Measurements from ENCODE around the gene GNAI2. TPM values are rescaled to one million over a fixed set of nuclear protein-coding genes. Genes with fewer than 3 reads are reported as not detected.
"Not testable (repeated sequence)": the region's sequence is repeated elsewhere in the genome, so short reads cannot be mapped to it uniquely, and the experiment has no call there.

Gene GNAI2
- total RNA-seq, 1 donor = 596 TPM

DNA sequence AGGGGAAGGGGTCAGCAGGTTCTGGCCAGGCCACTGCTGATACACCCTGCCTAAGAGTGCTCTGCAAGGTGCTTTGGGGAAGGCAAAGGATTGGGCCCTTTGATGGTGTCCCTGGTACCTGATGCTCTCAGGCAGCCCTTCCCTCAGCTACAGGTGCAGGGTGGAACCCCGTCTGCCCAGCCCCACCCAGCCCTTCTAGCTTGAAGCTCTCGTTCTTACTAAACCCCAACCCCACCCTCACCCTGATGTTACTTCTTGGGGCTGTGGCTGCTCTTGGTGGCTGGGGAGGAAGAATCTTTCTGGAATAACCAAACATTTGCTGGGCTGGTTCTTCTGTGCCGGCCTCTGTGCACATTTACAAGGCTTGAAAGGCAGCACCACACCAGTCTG lies 6.4 kb downstream of the GNAI2 start:
- DNase-seq (ENCODE audit: low read depth in 2 of 3, low spot score in 2 of 3) = no peak

- peak in 2 of 3 donors; percentile 90 to 97 for DNase-seq (ENCODE audit: low read depth in 2 of 3, low spot score in 2 of 3)
Observed at GRCh38 chr3:50242851-50243542, 7.0 kb downstream of the GNAI2 start.

- DNase-seq (ENCODE audit: low read depth in 2 of 3, low spot score in 2 of 3) = no peak
Observed at GRCh38 chr3:50243543-50243895, 7.5 kb downstream of the GNAI2 start.

DNA sequence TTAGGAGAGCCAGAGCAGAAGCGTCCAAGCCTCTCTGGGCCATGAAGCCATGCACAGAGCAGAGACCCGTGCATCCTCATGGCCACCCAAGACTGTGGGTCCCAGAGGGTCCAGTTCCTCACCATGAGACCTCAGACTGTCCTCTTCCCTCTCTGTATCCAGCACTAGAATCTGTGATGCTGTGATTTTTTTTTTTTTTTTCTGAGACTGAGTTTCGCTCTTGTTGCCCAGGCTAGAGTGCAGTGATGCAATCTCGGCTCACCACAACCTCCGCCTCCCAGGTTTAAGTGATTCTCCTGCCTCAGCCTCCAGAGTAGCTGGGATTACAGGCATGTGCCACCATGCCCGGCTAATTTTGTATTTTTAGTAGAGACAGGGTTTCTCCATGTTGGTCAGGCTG lies 8.8 kb downstream of the GNAI2 start:
- not testable (repeated sequence) for DNase-seq (ENCODE audit: low read depth in 2 of 3, low spot score in 2 of 3)

DNA sequence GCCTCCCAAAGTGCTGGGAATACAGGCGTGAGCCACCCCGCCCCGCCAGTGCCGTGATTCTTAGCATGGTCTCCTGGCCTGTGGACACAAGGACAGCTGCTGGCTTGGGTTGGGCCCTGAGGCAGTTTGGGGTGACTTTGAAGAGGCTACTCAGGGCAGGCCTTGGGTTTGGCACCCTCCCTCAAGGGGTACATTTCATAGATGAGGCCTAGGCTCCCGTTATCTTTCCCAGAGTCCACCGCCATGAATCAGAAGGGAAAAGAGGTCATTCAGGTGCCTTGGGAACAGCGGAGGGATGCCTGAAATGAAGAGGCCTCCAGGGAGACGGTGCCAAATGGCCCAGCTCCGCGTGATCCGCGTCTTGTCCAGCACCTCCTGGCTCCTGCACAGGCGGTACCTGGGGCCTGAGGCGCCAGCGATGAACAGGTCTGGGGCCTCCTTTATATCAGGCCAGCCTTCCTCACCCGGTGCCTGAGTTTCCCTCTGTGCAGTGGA lies 9.3 kb downstream of the GNAI2 start:
- DNase-seq (ENCODE audit: low read depth in 2 of 3, low spot score in 2 of 3) = no peak

GRCh38 chr3:50245831-50246516 lies 10.0 kb downstream of the GNAI2 start:
- DNase-seq (ENCODE audit: low read depth in 2 of 3, low spot score in 2 of 3) = peak; percentile 93 to 96 (median 95)

GRCh38 chr3:50246517-50246954 lies 10.5 kb downstream of the GNAI2 start:
- DNase-seq (ENCODE audit: low read depth in 2 of 3, low spot score in 2 of 3) = peak; percentile 60 to 84 (median 80)

DNA sequence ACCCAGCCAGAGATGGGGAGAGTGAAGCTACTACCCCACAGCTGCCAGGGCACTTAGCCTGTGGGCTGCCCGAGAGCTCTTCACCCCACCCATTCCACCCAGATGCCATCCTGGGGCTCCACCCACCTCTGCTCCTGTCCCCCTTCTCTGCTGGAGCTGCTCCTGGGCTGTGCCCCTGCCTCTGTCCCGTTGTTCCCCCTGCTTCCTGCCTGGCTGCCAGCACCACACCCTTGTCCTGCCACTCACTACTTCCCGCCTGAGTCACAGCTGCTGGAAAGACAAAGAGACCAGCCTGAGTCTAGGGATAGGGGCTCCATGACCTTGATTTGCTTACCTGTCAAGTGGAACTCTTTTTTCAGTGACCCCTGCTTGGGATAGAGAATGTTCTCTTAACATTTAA lies 12.4 kb downstream of the GNAI2 start:
- DNase-seq (ENCODE audit: low read depth in 2 of 3, low spot score in 2 of 3) = no peak

- DNase-seq (ENCODE audit: low read depth in 2 of 3, low spot score in 2 of 3) = no peak
Observed at GRCh38 chr3:50249457-50249856, 13.5 kb downstream of the GNAI2 start.

DNA sequence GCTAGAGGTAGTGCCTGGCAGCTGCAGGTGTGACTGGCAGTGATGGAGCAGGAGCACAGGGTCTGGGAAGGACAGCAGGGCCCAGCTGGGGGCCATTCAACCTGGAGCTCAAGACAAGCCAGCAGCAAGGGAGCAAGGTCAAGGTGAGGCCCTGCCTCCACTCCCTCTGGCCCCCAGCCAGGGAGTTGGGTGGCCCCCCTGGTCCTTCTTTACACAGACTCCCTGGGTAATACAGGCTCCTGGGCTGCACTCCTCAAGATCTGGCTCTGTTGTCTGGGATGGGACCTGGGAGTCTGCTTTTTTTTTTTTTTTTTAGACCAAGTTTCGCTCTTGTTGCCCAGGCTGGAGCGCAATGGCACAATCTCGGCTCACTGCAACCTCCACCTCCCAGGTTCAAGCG lies 14.5 kb downstream of the GNAI2 start:
- DNase-seq (ENCODE audit: low read depth in 2 of 3, low spot score in 2 of 3) = no peak

- DNase-seq (ENCODE audit: low read depth in 2 of 3, low spot score in 2 of 3) = no peak
Observed at GRCh38 chr3:50251220-50251619, 15.2 kb downstream of the GNAI2 start.

GRCh38 chr3:50254577-50255250 lies 18.7 kb downstream of the GNAI2 start:
- DNase-seq (ENCODE audit: low read depth in 2 of 3, low spot score in 2 of 3) = no peak

DNA sequence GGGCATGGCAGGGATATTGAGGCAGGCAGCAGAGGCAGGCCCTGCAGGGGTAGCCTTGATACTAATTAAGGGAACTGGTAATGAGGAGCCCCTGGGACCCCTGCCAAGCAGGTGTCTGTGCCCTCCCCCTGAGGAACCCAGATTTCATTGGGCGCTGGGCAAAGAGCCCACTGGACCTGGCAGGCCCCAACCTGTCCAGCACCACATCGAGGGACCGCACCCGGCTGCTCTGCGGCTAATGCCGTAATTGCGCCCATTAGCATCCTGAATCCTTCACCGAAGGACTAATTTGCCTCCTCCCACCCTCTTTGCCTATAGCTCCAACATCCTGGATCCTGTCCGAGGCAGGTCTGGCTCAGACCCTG lies 19.2 kb downstream of the GNAI2 start:
- DNase-seq (ENCODE audit: low read depth in 2 of 3, low spot score in 2 of 3) = no peak

GRCh38 chr3:50256978-50257890 lies 21.2 kb downstream of the GNAI2 start:
- peak in 1 of 3 donors; percentile 48 for DNase-seq (ENCODE audit: low read depth in 2 of 3, low spot score in 2 of 3)

GRCh38 chr3:50258029-50258680 lies 22.2 kb downstream of the GNAI2 start:
- no peak for DNase-seq (ENCODE audit: low read depth in 2 of 3, low spot score in 2 of 3)

DNA sequence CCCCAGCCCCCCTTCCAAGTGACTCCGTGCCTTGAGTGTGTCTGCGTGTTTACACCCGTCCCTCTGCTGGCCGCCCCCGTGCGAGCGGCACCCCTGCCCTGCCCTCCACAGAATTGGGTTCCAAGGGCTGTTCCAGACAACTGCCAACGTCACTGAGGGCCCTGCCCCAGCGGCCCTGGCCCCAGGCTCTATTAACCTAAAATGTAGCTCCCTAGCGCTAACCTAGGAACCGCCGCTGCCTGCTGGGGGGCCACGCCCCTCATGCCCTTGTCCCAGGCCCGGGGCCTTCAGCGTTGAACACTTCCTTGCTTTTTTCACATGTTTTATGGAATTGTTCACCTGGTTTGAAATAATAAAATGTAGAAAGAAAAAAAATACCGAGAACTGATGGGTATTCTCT lies 23.0 kb downstream of the GNAI2 start:
- no peak for DNase-seq (ENCODE audit: low read depth in 2 of 3, low spot score in 2 of 3)

GRCh38 chr3:50259432-50260026 lies 23.5 kb downstream of the GNAI2 start:
- no peak for DNase-seq (ENCODE audit: low read depth in 2 of 3, low spot score in 2 of 3)

DNA sequence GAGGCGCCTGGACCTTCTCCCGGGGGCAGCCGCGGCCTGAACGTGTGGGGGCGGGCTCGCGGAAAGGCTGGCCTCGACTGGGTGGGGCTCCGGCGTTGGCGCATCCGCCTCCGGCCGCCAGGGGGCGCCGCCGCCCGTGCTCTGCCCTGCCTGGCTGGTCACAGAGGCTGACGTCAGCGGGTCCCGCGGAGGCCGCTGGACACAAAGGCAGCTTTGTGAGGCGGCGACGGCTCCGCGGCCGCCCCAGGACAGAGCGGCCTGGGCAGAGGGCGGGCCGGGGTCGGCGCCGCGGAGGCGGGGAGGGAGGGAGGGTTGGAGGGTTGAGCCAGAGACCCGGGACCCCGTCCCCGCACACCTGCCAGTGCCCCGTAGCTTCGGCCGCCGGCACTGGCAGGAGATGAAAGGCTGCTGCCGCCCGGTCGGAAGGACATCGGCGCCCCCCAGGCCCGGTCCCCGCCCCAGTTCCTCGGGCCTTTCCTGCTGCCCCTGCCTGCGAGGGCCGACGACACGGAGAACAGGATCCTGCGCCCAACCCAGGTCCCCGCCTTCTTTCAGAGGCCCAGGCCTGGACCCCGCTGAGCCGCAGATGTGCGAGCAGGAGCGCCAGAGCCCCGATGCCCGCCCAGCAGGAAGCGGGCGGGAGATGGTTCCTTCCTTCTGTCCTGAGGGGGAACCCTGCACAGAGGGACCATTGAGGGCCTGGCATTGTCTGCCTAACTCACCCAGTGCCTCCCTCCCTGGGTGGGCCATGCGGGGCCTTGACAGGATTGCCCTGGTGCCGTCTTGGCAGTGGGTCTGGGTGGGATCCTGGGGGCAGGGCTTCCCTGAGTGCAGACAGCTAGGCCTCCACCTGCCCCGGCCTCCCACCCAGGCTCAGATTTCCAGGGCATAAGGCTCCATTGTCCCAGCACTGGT lies 24.3 kb downstream of the GNAI2 start:
- DNase-seq (ENCODE audit: low read depth in 2 of 3, low spot score in 2 of 3) = peak; percentile 79 to 88 (median 79)

DNA sequence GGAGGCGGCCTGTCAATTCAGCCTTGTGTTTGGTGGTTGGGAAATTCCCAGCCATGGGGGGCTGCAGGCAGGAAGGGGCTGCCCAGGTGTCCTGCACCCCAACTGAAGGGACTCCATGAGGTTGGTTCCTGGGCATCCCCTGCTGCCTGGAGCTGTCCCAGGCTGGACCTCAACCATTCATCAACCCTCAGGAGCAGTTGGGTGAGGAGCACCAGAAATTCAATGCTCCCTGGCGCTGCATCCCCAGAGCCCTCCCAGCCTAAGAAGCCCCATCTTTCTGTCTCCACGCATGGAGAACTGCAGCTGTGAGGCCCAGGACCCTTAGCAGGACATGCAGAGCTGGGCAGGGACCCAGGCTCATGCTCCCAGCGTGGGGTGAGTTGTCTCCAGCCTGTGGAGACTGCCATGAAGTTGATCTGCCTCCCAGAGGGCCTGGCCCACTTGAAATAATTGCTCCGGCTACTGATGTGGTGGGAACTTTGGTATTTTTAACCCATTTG lies 25.0 kb downstream of the GNAI2 start:
- DNase-seq (ENCODE audit: low read depth in 2 of 3, low spot score in 2 of 3) = no peak
